MM.1S (cell line): Measurements from ENCODE around the gene CALML3.

ENCODE experiments used
- EZH2 ChIP-seq: fragments of 300-600 bp; sonication (generic); optimal IDR thresholded peaks from 2 replicates; pipeline ENCODE3; 2017; ENCODE audit warnings: low read depth, mild to moderate bottlenecking, antibody characterized with exemption, low read length, mixed read lengths
- EZH2phosphoT487 ChIP-seq: fragments of 300-600 bp; sonication (generic); IDR thresholded peaks from 2 replicates; pipeline ENCODE4 v1.6.1; 2018; ENCODE audit warnings: antibody characterized with exemption, low read length
- TF ChIP-seq, protein P1 (sequence below): fragments of 300-600 bp; sonication (generic); IDR thresholded peaks from 2 replicates; pipeline ENCODE4 v1.5.1; 2016; ENCODE audit warnings: antibody characterized with exemption, low read length, mixed read lengths

DNA sequence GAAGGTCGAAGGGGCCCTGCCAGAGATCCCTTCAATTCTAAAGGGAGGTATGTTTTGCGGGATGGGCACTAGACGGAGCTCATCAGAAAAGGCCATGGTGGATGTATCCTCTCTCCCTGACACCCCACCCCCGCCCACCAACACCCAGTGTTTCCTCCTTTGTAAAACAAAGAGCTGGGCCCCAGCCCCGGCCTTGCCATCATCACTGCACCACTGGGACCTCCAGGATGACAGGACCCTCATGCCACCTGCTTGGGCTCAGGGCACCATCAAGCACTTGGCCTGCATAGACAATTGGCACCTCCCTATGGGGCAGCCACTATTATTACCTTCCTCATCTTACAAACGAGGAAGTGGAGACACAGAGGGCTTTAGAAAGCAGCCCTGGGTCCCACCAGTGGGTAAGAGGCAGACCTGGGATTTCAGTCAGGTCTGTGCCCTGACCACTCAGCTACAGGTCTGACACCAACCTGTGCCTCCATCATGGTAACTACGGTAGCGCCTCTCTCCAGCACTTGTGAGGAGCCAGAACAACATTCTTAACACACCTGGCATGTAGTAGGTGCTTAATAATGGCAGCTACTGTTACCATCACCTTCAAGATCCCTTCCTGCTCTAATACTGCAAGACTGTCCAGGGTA lies 2.0 kb downstream of the CALML3 start:
- TF ChIP-seq, protein P1, sequence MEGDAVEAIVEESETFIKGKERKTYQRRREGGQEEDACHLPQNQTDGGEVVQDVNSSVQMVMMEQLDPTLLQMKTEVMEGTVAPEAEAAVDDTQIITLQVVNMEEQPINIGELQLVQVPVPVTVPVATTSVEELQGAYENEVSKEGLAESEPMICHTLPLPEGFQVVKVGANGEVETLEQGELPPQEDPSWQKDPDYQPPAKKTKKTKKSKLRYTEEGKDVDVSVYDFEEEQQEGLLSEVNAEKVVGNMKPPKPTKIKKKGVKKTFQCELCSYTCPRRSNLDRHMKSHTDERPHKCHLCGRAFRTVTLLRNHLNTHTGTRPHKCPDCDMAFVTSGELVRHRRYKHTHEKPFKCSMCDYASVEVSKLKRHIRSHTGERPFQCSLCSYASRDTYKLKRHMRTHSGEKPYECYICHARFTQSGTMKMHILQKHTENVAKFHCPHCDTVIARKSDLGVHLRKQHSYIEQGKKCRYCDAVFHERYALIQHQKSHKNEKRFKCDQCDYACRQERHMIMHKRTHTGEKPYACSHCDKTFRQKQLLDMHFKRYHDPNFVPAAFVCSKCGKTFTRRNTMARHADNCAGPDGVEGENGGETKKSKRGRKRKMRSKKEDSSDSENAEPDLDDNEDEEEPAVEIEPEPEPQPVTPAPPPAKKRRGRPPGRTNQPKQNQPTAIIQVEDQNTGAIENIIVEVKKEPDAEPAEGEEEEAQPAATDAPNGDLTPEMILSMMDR = no peak
- TF ChIP-seq EZH2phosphoT487 (no peak), EZH2 (no peak)
